ENCODE data around the gene NOTUM.

Gene NOTUM

DNA sequence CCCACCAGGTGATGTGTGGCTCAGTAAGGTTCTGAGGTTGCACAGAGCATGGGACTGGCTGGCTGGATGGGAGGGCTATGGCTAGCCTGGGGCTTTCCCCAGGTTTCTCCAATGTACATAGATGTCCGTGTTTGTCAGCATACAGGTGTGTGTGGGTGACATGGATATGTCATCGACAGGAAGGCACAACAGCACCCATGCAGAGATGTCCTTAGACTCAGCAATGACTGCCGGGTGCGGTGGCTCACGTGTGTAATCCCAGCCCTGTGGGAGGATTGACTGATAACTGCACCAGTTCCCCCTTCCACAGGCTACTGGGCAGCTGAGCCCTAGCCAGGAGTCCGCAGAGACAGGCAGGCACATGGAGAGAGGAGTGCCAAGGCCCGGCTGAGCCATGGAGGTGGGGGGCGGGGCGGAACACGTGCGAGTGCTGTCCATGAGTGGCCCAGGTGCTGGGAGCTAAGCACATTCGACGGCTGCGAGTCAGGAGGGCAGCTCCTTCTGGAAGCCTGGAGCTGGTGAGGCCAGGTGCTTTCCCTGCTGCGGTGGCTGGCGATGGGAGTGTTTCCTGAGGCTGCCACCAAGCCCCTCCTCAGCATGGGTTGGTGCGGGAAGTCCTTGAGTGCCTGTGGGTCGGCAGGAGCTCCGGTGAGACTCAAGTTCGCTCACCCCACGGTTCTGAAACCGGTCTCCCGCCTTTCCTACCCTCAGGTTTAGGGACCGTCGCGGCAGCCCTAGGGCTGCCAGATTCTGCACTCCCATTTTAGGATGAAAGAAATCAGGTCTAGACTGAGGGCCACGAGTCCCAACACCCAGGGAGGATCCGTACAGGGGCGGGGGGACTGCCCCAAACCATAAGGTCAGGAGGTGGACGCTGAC is 15.6 kb upstream of the NOTUM start:
- DNase-seq: peak in 1 of 2 experiments; percentile 60

DNA sequence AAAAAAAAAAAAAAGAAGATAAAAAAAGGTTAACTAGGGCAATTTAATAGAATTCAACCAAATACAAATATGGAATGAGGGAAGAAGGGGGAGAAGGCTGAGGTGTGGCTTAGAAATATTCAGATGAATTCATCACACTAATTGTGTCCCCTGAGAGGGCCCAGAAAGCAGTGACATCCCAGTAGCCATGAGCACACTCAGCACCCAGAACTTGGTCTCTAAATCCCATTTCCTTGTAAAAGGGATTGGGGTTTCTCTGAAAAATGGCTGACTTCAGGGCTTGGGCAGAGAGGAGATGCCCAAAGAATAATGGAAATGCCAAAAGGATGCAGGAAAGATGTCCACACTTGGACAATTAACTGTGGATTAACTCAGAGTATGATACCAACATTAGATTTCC is 12.4 kb upstream of the NOTUM start:
- no peak for DNase-seq

DNA sequence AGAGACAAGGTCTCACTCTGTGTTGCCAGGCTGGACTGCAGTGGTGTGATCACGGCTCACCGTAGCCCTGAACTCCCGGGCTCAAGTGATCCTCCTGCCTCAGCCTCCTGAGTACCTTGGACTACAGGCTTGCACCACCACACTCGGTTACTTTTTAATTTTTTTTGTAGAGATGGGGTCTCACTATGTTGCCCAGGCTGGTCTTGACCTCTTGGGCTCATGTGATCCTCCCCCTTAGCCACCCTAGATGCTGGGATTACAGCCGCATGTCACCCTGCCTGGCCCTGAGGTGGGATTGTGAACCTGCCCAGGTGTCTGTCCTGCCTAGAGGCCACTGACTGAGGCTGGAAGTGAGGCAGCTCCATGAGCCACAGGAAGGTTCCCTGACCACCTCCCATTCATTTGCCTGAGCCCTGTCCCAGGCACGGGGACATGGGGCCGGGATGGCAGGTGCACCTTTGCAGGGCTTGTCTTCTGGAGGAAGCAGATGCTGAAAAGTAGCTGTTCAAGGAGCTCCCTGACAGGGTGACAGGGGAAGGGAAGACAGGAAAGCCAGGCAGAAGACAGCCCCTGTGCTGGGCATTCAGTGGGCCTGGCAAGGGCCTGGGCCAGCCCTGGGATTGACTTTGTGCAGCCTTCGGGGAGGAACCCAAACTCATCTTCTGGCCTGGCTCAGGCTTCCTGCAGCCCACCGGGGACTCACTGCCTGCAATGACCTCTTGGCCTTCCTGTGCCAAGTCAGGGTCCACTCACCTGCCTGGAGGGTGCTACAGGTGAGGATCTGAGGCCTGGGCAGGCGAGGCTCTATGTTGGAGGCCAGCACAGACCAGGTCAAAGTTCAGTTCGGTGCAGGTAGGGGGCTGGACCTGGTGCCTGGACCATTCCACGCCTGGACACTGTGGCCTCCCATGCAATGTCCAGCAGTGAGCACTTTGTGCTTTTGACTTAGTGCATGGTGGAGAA is 8.1 kb upstream of the NOTUM start:
- no peak for DNase-seq

DNA sequence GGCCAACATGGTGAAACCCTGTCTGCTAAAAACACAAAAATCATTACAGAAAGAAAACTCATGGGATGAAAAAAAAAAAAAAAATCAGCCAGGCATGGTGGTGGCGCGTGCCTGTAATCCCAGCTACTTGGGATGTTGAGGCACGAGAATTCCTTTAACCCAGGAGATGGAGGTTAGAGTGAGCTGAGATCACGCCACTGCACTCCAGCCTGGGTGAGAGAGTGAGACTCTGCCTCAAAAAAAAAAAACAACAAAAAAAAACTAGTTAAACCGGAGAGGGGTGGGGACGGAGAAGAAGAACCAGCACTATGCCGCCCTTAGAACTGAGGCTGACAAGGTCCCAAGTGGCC is 7.4 kb upstream of the NOTUM start:
- no peak for DNase-seq

DNA sequence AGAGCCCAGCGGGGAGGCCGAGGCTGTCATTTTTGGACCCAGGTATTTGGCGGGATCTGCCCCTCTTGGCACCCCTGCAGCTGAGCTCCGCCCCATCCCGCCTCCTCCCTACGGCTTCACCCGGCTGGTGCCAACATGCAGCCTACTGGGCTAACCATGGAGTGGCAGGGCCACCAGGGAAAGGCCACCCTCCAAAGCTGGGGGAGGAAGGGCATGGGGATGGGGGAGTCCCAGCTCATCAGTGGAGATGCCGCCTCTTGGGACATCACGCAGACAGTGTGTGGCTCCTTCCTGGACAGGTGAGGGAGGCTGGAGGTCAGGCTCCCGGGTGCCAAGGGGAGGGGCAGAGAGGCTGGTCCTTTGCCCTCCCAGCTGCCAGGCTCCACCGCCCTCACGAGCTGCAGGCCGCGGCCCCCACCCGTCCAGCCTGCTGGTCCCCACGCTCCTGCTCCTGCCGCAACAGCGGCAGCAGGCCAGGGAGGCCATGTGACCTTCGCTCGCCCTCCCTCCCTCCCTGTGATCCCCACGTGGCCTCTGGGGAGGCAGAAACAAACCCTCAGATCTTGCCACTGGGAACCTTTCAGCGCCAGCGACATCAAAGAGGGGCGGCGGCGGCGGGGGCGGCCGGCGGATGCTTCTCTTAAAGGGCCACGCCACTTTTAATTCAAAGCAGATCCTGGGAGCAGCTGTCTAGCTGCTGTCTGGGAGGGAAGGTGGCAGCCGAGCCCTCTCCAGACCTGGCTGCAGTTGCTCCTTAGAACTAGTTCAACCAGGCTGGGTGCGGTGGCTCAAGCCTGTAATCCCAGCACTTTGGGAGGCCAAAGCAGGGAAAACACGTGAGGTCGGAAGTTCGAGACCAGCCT is 6.8 kb upstream of the NOTUM start:
- DNase-seq: no peak

DNA sequence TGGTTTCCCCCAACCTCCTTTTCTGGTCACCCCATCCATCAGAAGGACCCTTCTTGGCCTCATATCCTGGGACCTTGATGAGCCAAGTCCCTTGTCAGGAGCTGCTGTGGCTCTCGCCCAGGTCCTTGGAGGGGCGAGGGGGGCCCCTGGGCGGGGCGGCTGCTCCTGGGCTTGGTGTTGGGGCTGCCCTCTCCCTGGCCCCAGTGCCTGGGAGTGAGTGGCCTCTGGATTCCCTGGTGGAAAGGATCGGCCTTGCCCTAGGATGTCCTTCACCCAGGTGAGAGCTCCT is 6.2 kb upstream of the NOTUM start:
- no peak for DNase-seq

DNA sequence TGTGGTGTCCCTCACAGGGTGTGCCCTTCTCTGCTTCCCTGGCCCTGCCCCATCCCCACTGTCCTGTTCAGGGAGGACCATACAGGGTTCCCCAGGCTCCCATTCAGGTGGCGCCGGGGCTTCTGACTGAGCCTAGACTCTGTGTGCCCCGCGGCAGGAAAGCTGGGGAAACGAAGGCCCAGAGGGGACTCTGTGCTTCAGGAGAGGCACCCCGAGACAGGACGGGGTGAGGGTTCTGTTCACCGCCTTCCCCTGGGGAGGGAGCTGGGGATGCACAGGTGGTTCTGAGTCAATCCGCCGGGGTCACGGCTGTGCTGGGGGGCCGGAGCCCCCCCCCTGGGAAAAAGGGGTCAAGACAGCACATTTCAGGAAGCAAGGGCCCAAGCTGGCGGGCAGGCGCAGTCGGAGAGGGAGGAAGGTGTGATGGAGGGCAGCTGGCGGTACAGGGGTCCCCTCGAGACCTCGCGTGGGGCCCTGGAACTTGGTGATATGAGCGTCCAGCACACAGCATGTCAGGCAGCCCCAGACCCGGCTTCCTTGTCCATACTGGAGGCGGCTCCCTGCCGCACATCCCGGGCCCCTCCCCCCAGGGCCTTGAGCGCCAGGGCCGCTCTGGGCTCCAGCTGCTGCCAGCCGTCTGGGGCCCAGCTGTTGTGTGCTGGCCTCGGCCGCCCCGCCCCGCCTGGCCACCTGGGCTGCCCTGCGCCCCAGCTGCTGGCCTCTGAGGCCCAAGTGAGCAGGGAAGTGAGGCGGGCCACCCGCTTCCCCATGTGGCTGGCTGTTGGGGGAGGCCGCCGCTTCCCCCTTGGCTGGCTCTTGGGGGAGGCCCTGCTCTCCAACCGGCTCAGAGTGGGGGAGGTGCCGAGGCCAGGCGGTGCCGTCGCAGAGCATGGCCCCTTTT is 5.6 kb upstream of the NOTUM start:
- DNase-seq: no peak

DNA sequence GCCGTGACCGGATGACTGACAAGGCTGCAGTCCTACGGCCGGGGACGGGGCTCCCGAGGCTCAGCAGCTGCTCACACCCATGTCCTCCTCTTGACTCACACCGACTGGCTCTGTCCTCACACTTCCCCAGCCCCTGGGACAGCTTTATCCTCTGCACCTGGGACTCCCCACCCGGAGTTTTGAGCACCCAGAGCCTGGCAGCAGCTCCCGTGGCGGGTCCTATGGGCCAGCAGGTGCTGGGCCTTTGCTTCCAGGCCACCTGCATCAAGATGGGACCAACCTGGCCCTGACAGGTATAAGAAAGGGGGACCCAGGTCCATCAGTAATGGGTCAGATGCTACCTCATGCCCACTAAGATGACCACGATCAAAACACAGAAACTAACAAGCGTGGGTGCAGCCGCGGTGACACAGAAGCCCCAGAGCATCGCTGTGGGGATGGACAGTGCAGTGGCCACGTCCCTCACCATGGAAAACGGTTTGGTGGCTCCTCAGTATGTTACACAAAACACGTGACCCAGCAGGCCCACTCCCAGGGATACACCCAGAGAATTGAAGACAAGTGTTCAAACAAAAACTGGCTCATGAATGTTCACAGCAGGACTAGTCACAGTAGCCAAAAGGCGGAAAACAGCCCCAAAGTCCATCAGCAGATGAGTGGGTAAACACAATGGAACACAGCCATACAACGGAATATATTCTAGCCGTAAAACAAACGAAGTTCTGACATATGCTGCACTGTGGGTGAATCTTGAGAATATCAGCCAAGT is 3.3 kb upstream of the NOTUM start:
- DNase-seq: no peak

DNA sequence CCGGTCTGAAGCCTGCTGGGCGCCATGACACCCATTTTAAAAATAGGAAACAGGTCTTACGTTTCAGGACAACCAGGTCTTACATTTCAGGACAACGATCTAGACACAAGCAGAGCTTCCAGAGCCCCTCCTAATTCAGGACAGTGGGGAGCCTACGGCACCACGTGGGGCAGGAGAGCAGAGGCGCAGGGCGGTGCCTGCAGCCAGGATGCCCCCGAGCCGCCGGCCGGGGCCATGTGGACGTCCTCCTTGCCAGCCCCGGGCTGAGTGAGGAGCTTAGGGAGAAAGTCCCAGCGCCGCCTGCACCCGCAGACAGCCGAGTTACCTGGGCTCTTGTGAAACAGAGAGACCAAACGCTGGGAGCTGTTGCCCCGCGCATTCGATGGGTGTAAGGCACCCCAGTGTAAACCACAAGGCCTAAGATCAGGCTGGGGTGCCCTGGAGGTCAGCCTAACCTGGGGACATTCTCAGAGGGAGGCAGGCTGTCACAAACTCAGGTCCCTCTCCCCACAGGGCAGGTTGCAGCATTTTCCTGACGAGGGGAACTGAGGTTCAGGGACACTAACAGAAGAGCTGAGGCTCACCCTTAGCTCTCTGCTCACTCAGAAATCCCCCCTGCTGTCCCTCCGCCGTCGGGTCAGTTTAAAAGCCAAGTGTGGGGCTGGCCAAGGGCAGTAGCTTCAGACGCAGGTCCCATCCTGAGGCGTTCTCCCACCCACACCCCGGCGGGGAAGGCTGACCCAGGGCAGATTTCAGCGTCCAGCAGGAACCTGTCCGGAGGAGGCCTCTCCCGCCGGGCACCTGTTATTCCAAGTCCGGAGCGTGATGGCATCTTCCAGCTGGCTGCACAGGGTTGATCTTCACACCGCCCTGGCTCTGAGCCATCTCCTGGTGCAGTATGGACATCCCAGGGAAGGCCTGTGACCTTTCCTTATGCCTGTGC is 1.8 kb upstream of the NOTUM start:
- no peak for DNase-seq

DNA sequence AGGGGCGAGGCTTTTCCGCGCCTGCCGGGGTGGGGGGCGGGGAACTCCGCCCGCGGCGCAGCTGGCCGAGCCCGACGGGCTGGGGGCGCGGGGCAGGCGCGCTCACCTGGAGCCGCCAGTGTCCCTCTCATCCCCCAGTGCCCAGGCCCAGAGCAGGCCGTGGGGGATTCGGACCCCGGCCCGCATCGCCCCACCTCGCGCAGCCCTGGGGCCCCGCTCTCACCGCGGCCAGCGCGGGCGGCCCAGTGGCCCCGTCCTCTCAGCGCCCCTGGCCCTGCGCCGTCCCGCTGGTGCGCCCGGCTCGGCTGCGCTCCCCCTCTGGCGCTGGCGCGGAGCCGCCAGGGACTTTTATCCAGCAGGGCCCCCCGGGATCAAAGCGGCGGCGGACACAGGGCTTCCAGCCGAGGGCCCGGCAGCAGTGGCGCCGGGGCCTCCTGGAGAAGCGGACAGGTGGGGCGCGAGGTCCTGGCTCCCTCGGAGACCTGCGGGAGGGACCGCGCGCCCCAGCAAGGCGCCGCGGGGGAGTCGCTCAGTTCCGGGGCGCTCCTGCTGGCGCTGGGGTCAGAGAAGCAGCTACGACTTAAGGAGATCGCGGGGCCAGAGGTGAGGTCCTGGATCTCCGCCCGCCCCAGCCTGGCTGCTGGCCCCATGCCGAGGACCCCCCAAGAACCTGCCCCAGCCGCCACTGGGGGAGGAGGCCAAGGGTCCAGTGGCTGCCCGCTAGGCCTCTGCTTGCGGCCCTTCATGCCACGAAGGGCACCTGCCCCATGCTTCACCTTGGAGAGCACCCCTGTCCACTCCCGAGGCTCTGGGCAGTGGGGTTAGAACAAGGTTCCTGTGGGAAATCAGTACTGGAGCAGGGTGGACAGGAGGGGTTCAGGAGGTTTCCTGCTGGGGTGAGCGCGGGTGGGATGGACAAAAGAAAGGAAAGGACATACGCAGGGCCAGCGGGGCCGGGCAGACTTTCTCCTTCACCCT is 823 bp upstream of the NOTUM start:
- no peak for DNase-seq

DNA sequence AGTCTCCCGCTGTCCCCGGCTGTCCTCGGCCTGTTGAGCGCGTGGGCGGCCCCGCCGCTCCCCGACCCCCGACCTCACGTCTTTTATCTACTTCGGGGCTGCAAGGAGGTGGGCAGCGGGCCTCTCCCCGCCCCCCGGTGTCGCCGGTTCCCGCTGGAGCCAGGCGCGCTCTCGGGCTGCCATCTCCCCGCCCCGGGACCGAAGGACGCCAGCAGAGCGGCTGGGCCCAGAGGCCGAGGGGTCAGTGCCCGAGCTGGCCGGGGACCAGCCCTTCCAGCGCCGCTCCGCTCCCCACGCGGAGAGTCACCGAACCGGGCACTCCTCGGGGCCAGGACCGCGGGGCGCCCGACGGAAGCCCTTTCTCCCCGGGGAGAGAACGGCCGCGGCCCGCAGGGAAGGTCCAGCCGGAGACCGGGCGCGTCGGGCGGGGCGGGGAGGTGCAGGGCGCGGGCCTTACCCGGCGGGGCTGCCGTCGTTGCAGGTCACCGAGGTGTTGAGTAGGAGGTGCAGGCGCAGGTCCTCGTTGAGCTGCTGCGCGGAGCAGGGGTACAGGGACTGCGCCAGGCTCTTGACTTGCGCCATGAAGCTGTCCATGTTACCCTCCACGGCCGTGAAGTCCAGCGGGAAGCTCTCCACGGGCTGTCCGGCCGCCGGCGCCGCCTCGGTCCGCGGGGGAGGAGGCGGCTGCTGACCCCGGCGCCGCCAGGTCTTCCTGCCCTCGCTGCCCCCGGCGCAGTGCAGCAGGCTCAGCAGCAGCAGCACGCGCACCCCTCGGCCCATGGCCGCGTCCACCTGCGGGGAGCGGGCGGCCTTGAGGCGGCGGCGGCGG is 643 bp downstream of the NOTUM start:
- no peak for DNase-seq

DNA sequence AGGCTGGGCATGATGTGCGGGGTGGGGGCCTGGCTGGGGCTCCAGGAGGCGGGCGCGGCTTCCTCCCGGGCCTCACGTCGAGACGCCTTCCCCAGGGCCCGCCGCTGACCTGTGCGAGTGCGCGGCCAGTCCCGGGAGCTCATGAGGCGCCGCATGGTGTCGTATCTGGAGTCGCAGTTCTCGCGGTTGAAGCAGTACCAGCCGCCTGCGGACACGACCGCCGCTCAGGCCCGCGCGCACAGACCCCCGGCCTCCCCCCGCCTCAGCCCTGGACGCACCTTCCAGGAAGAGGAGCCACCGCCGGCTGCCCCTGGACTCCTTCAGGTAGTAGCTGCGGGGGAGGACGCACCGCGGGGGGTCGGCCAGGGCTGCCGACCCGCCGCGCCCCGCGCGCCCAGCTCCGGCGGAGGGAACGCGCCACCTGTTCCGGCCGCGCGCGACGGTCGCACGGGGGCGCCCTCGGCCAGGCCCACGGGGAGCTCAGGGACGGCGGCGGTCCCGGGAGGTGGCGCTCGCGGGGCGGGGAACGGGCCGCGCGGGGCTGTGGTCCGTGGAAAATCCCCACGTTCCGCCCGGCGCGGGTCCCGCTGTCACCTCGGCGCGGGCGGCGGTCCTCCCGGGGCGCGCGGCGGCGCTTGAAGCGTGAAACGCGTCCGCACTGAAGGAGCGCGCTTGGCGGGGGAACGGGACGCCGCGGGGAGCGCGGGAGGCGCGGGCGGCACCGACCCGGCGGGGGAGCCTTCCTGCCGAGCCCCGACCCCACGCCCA is 1.4 kb downstream of the NOTUM start:
- DNase-seq: peak in 1 of 2 experiments; percentile 68

DNA sequence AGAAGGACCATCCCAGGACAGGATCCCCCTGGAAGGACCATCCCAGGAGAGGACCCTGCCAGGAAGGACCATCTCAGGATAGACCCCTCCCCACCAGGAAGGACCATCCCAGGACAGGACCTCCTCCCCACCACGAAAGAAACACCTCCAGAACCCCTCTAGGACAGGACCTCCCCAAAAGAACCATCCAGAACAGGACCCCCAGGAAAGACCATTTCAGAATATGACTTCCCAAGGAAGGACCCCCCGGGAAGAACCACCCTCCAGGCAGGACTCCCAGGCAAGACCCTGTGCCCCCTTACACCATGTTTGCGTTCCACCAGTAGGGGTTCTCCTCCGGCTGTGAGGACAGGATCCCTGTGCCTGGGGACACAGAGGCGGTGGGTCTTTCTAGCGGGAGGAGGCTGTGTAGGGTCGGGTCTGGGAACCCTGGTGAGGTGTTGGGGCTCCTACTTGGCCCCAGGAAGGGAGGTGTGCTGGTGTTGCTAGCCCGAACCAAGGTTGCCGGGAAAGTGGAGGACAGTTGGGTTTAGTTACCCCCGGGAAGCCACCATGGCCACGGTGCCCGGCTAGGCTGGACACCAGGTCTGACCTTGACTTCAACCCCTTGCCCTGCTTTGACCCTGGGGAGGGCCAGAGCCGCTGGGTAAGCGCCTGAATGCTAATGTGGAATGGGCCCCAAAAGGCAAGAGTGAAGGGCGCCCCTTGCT is 2.2 kb downstream of the NOTUM start:
- DNase-seq: no peak

DNA sequence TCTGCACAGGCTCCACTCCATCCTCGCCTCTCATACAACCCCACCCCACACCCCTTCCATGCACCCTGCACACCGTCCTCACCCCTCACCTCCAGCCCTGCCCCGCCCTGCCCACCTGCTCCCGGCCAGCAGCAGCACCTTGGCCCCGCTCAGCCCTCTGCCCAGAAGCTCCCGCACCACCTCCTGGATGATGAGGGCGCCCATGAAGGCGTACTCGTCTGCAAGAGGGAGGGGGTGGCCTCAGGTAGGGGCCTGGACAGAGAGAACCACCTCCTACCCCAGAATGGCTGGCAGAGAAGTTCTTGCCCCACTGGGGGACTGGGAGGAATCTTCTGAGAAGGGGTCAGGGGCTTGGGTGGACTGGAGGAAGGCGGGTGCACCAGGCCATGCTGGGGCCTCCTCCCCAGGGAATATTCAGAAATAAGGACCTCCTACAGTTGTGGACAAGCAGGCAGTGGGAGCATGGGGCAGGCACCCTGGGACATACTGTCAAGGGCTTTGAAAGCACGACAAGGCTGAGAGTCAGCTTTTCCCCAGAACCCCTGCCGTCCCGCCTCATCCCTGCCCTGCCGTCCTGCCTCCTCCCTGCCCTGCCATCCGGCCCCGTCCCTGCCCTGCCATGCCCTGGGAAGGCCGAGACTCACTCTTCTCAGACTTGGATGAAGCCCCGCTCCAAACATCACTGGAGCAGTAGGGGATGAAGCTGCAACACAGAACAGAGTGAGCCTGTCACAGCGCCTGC is 3.1 kb downstream of the NOTUM start:
- no peak for DNase-seq
